AG04450 (cell line): ENCODE results near the gene CYB5A. TPM values are rescaled to one million over a fixed set of nuclear protein-coding genes. Genes with fewer than 3 reads are reported as not detected.

ENCODE experiments used
- CTCF ChIA-PET: fragments of 300-600, 350-600 bp; formaldehyde crosslinking; extraction: SDS; loops from one replicate; lab custom pipeline; 2022; ENCODE audit warnings: antibody characterized with exemption, inconsistent platforms; lab: Charles Lee
- POLR2A ChIA-PET: fragments of 350-600 bp; formaldehyde crosslinking; extraction: SDS; loops from one replicate; lab custom pipeline; 2021; ENCODE audit warnings: antibody characterized with exemption, inconsistent platforms; lab: Yijun Ruan, JAX
- DNase-seq: peaks from one replicate; pipeline ENCODE4 v3.0.0-alpha.2; 2011; ENCODE audit warnings: low read depth, low spot score
- H3K27ac ChIP-seq: one replicate; pipeline ENCODE4 v1.5.1; 2012; ENCODE audit warnings: low read depth, low read length, control low read depth
- H3K27me3 ChIP-seq: one replicate; pipeline ENCODE4 v1.6.0; 2012; ENCODE audit warnings: low read length; ENCODE audit not compliant: control insufficient read depth, insufficient read depth
- H3K4me3 ChIP-seq: 2 replicates; pipeline ENCODE4 v1.5.1; 2011; ENCODE audit warnings: mild to moderate bottlenecking, low read depth, low read length, control low read depth
- H3K9me3 ChIP-seq: 2 replicates; pipeline ENCODE4 v1.5.1; 2012; ENCODE audit warnings: low read length; ENCODE audit not compliant: control insufficient read depth, insufficient read depth
- CTCF ChIP-seq: IDR thresholded peaks from 2 replicates; pipeline ENCODE4 v1.5.1; 2011; ENCODE audit warnings: low read depth, low read length, control low read depth, inconsistent platforms
- polyA plus RNA-seq: library from polyadenylated mRNA; depleted of rRNA; stranded (reverse); fragments of >200 nt; gene quantifications from 2 replicates; pipeline ENCODE4 v1.2.3, GENCODE V29; 2011

Gene CYB5A
- polyA plus RNA-seq, 1 experiment: 95.2 TPM

GRCh38 chr18:74250131-74250530, 41.6 kb downstream of the CYB5A start:
- Histone ChIP-seq H3K9me3 (no peaks in the 10 kb centered on the region; the same call in 1 of the 2 replicates), H3K27me3 (no peaks in the 10 kb centered on the region), H3K27ac (no peak overlapping the region), H3K4me3 (no peak overlapping the region)
- TF ChIP-seq CTCF: no peak
- DNase-seq: no peak
- CTCF ChIA-PET: interaction anchor here (1.2 to 1.5 kb wide), 2 partner anchors 92 kb away, joined by 4 read pairs; no protein-coding TSS in a partner anchor
- POLR2A ChIA-PET: no interaction called here

DNA sequence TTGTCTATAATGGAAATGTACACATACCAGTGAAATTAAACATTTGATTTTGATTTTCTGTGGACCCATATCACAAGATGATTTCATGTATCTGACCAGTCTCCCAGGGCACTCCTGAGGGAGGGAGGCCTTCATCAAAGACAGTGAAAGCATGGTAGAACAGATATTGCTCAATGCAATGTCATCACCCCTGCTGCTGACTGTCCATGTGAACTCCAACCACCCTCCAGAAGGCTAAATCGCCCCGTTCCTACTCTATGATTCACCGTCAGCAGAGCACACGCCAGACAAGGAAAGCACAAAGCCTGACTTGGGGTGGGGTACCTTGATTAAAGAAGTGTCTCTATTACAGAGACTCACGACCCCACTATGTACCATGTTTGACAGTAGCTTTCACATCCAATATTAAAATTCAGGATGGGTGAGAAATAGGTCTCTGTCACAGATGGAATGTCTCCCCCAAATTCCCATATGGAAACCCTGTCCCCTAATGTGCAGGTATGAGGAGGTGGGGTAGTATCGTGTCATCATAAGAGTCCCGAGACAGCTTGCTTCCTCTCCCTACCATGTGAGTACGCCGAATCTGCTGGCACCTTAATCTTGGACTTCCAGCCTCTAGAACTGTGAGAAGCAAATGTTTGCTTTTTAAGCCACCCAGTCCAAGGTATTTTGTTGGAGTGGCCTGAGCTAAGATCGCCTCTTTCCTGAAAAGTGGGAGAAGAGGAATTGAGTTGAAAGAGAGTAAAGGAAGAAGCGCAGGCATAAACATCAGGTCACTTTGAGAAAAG, 42.4 kb downstream of the CYB5A start:
- Histone ChIP-seq H3K9me3 (no peaks in the 10 kb centered on the region; the same call in 1 of the 2 replicates), H3K27ac (no peak overlapping the region), H3K27me3 (no peaks in the 10 kb centered on the region), H3K4me3 (no peak overlapping the region)
- ChIA-PET POLR2A (no interaction called here), CTCF (interaction anchor here (1.5 kb wide), 1 partner anchor 93 kb away, joined by 4 read pairs; no protein-coding TSS in a partner anchor)
- peak; percentile 37 for DNase-seq
- no peak for TF ChIP-seq CTCF

- no peaks in the 10 kb centered on the region for H3K27me3 ChIP-seq
- no peak overlapping the region for H3K27ac ChIP-seq
- ChIA-PET CTCF (interaction anchor here (1.5 kb wide), 1 partner anchor 94 kb away, joined by 4 read pairs; no protein-coding TSS in a partner anchor), POLR2A (interaction anchor here (0.6 kb wide), 1 partner anchor 673 kb away, joined by 5 read pairs; no protein-coding TSS in a partner anchor)
- no peak for TF ChIP-seq CTCF
- no peak for DNase-seq
- H3K4me3 ChIP-seq: no peak overlapping the region
- no peaks in the 10 kb centered on the region; the same call in 1 of the 2 replicates for H3K9me3 ChIP-seq
These were observed 43.2 kb downstream of the CYB5A start for GRCh38 chr18:74248595-74248994.

GRCh38 chr18:74248189-74248588, 43.6 kb downstream of the CYB5A start:
- ChIA-PET CTCF (no interaction called here), POLR2A (interaction anchor here (0.6 kb wide), 1 partner anchor 672 kb away, joined by 5 read pairs; no protein-coding TSS in a partner anchor)
- DNase-seq: no peak
- no peak overlapping the region for H3K27ac ChIP-seq
- H3K27me3 ChIP-seq: no peaks in the 10 kb centered on the region
- no peak overlapping the region for H3K4me3 ChIP-seq
- H3K9me3 ChIP-seq: no peaks in the 10 kb centered on the region; the same call in 1 of the 2 replicates
- no peak for TF ChIP-seq CTCF

- peaks cover 4% of the 10 kb centered on the region for H3K27me3 ChIP-seq
- H3K9me3 ChIP-seq: no peaks in the 10 kb centered on the region
- H3K4me3 ChIP-seq: no peak overlapping the region
- H3K27ac ChIP-seq: no peak overlapping the region
- ChIA-PET POLR2A (no interaction called here), CTCF (no interaction called here)
- DNase-seq: no peak
- TF ChIP-seq CTCF: no peak
These were observed 47.2 kb downstream of the CYB5A start for GRCh38 chr18:74244554-74244953.
